AG10803 (cell line): ENCODE results near the gene ZFR2.
A peak's percentile ranks its signal among the peaks of the same experiment; 100 is the strongest.

Experiments
- DNase-seq: peaks from one replicate; pipeline ENCODE4 v3.0.0; 2010; ENCODE audit warnings: low read depth
- H3K4me3 ChIP-seq: 2 replicates; pipeline ENCODE4 v1.5.1; 2011; ENCODE audit warnings: mild to moderate bottlenecking, low read length, control low read depth
- CTCF ChIP-seq: conservative IDR thresholded peaks from 2 replicates; pipeline ENCODE4 v1.5.1; 2011; ENCODE audit warnings: mild to moderate bottlenecking, low read length, control low read depth, inconsistent platforms

Gene ZFR2

GRCh38 chr19:3857449-3858003 lies 11.3 kb downstream of the ZFR2 start:
- H3K4me3 ChIP-seq = no peak overlapping the region
- no peak for TF ChIP-seq CTCF
- no peak for DNase-seq

DNA sequence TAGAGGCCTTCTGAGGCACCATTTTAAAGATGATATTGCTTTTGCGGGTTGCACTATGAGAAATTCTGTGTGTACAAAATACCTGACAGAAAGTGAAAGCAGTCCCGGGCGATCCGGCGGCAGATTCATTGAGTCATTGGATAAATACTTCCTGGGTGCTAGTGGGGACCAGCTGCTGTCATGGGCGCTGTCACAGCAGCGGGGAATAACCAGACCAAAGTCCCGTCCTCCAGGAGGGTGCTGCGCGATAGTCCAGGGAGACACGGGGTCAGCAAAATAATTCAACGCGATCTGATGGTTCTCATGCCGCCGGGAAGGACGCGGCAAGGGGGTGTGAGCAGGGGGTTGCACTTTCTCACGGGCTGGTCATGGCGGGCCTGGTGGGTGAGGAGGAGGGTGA lies 13.5 kb downstream of the ZFR2 start:
- DNase-seq = no peak
- no peak for TF ChIP-seq CTCF
- H3K4me3 ChIP-seq = no peak overlapping the region

DNA sequence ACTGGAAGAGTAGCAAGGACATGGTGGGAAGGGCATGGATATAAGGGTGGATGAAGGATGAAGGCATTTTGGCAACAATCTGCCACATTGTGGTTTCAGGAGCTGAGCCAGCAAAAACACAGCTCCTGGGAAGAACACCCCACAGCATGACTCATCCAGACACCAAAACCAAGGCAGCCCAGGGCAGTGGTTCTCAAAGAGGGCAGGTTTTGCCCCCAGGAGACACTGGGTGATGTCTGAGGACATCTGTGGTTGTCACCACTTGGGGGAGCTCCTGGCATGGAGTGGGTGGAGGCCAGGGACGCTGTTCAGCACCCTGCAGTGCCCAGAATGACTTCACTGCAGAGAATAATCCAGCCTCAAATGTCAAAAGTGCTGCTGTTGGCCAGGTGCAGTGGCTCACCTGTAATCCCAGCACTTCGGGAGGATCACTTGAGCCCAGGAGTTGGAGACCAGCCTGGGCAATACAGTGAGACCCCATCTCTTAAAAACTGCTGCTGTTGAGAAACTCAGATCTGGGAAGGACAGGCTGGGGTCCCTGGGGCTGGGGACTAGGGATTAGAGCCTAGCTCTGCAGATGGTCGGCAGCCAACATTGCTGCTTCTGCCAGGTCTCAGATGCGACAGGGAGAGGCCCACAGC lies 16.1 kb downstream of the ZFR2 start:
- TF ChIP-seq CTCF = 0 out of 2 replicates have a peak, but pooled peaks have one; percentile 12
- H3K4me3 ChIP-seq = no peak overlapping the region
- peak; percentile 56 for DNase-seq

DNA sequence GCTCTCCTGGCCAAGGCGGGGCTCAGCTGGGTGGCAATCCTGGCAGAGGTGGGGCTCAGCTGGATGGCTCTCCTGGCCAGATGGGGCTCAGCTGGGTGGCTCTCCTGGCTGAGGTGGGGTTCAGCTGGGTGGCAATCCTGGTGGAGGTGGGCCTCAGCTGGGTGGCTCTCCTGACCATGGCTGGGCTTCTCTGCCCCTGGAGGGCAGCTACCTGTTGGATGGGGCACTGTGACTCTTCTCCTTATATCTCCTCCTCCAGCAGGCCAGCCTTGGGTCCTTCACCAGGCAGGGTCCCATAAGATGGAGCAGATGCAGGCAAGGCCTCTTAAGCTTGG lies 16.7 kb downstream of the ZFR2 start:
- no peak for DNase-seq
- no peak overlapping the region for H3K4me3 ChIP-seq
- no peak for TF ChIP-seq CTCF

- TF ChIP-seq CTCF = no peak
- H3K4me3 ChIP-seq = no peak overlapping the region
- no peak for DNase-seq
Measured at GRCh38 chr19:3851254-3852176, 17.3 kb downstream of the ZFR2 start.

DNA sequence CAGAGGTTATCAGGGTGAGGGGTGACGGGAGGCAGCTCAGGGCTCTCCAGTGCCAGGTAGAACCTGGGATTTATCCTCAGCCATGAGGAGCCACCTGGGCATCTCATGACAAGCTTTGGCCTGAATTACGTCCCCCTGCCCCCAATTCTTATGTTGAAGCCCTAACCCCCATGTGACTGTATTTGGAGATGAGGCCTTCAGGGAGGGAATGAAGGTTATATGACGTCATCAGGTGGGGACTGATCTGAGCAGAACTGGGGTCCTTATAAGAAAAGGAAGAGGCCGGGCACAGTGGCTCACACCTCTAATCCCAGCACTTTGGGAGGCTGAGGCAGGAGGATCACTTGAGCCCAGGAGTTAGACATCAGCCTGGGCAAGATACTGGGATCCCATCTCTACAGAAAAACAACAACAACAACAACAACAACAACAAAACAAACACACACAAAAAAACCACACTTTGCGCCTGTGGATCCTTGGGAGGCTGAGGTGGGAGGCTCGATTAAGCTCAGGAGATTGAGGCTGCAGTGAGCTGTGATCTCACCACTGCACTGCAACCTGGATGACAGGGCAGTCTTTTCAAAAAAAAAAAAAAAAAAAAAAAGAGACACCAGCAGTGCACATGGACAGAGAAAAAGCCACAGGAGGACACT lies 18.4 kb downstream of the ZFR2 start:
- no peak for TF ChIP-seq CTCF
- no peak overlapping the region for H3K4me3 ChIP-seq
- no peak for DNase-seq
